GM15510 (cell line): ENCODE data around the gene TPST1.

ENCODE experiments used
- POLR2A ChIP-seq: IDR thresholded peaks from 3 replicates; pipeline ENCODE4 v1.6.1; 2011; ENCODE audit warnings: borderline replicate concordance; ENCODE audit not compliant: insufficient read length; ENCODE audit errors: extremely low read depth

Gene TPST1

DNA sequence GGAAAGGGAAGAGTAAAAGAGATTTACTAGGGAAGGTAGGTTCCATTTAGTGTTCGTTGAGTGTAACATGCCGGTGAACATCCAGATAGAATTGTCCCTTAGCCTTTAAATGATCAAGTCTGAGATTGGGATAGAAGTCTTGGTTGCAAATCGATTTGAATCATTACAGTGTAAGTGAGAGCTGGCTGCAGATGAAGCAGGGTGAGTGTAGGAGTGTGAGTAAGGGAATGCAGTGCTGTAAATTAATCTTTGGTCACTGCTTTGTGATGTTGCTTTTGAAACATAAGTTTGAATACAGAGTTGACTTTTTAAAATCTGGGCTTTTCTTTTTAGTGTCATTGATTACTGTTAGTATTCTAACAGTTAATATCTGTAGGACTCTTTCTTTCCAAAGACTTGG is 16.3 kb downstream of the TPST1 start:
- TF ChIP-seq POLR2A: no peak

DNA sequence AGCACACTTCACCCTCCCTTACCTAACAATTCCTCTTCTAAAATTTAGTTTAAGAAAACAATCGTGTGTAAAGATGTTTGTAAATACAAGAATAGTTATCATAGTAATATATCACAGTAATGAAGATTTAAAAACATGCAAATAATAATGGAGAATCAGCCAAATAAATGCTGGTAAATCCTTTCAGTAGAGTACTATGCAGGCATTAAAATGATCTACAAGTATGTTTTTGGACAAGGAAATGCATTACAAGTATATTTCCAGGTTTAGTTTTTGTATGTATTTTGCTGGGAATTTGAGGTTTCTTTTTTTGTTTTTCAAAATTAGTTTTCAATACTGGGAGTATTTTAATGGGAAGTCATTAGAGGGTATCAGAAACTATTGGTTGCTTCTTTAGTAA is 22.7 kb downstream of the TPST1 start:
- TF ChIP-seq POLR2A: no peak

DNA sequence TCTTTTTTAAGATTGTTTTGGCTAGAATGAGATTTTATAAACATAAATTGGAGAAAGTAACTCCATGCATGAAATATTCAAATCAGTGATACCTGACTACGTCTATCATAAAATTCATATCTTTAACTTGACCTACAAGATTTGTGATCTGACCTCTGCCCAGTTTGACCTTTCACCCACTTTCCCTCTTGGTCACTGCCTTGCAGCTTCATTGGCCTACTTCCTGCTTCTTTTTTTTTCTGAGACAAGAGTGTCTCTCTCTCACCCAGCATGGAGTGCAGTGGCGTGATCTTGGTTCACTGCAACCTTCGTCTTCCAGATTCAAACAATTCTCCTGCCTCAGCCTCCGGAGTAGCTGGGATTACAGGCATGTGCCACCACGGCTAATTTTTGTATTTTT is 28.5 kb downstream of the TPST1 start:
- TF ChIP-seq POLR2A: no peak

DNA sequence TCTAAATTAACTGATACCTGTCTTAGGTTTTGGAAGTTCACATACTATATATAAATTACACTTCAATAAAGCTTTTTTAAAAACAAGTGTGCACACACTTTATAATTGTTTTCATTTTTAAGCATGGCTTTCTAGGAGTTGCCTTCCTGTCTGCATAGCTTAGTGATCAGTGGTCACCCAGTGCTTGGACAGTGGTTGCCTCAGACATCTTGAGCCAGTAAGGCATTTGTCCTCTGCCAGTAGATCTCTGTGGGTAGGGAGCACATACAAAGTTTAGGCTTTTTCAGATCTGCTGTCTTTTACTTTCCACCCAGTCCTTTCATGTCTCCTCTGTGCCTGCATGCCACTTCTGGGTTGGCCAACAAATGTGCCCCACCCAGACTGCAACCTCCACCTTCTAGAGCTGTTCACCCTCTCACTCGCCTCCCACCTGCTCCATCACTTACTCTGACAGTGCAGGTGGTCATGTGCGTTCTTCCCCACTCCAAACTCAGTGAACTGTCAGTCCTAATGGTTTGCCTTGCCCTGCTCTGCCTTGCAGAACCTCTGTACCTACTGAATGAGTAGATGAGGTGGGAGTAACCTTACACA is 31.7 kb downstream of the TPST1 start:
- no peak for TF ChIP-seq POLR2A

DNA sequence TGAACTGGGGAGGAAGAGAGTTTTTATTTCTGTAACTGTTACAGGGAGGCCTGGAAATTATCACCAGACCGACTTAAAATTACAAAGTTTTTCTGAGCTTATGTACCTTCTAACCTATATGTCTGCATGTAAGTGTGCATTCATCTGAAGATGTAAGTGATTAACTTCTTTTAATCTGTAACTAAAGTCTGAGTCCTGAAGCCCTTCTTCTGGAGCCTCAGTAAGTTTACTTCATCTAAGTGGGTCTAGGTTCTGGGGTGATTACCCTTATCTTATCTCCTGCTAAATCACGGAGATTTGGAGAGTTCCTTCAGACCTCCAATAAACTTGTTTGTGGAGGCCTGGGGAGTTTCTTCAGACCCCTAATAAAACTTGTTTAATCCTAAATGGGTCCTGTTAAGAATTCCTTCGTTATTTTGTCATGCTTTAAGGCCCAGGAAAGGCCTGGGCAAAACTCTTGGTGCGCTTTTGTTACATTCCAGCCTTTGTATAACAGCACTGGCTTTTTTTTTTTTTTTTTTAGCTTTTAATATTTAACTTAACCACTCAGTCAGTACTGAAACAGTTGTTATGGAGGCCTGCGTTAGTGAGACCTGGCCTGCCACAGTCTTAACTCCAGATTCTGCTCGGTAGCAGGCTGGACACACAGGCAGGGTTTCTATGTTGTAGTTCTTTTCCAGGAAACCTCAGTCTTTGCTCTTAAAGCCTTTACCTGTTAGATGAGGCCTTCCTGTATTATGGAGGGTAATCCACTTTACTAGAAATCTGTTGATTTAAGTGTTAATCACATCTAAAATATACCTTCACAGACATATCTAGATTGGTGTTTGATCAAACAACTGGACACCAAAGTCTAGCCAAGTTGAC is 33.0 kb downstream of the TPST1 start:
- TF ChIP-seq POLR2A: no peak

DNA sequence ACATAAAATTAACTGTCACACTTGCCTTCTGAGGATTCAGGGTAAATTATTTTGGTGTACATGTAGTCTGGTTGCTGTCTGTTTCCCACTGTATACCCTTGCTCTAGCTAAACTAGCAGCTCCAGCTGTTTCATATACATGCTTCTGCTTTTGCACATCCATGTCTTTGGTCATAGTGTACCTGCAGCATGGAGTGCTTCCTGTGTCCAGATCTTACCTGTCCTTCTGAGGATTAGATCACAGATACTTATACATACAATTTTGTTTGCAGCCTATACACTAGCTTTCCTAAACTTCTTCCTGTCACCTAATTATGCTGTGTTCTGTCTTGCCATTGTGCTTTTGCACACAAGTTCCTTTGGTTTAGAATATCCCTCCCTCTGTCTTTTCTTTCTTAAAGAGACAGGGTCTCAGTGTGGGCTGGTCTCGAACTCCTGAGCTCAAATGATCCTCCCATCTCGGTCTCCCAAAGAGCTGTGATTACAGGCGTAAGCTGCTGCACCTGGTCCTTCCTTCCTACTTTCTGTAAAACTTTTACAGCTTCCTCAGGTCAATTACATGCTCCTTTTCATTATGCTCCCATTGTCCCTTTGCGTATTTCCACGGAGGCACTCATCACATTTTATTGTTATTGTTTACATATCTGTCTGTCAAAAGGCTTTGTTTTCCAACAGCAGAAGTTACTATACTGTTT is 33.8 kb downstream of the TPST1 start:
- TF ChIP-seq POLR2A: no peak

DNA sequence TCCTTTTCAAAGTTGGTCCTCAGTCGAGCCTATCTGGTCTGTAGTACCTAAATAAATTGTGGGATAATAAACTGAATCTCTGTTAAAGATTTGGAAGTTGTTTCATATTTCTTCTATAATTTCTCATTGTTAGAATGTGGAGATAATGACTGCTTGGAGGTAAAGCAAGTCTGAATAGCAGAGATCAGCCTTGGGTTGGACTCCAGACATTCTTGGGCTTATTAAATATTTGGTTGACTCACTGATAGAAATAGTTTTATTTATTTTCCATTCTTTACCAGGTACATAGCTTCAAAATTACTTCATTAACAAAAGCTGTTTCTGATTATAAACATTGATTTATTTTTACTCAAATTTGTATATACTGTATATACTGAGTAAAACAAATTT is 34.3 kb downstream of the TPST1 start:
- no peak for TF ChIP-seq POLR2A

DNA sequence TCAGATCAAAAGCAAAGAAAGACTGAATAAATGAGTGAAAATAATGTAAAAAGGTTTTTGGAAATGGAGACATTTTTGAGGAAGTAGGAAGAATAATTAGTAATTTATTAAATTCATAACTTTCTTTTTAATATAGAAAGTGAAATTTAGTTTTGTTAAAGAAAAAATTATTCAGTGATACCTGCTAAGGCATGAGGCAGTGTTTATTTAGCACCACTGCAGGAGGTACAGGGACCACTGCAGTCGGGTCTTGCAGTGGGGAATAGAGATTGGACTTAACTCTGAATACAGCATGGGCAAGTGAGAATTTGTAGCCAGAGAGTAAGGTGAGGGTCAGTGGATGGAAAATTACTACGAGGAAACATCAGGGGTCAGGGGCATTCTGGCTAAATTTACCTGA is 39.9 kb downstream of the TPST1 start:
- TF ChIP-seq POLR2A: no peak

DNA sequence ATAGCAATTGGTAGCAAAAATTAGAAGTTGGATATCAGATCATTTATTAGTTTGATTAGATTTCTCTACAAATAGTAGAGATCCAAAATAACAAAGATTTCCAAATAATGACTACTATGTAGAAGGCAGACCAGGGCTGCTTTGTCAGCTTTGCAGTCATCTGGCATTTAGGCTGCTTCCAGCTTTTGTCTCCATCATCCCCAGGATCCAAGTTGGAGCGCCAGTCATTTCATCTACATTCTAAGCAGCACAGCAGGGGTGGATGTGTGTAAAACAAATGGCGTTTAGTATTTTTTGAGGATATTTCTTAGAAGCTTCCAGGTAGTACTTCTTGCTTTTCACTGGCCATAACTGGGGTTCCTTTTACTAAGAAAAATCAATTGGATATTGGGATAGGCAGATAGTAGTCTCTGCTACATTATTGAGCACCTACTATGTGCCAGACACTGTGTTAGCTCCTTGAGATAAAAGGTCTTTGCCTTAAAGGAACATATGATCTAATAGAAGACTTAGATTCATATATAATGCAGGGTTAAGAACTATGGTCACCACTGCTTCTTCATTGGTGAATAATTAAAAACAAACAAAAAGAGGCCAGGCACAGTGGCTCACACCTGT is 41.5 kb downstream of the TPST1 start:
- TF ChIP-seq POLR2A: no peak

DNA sequence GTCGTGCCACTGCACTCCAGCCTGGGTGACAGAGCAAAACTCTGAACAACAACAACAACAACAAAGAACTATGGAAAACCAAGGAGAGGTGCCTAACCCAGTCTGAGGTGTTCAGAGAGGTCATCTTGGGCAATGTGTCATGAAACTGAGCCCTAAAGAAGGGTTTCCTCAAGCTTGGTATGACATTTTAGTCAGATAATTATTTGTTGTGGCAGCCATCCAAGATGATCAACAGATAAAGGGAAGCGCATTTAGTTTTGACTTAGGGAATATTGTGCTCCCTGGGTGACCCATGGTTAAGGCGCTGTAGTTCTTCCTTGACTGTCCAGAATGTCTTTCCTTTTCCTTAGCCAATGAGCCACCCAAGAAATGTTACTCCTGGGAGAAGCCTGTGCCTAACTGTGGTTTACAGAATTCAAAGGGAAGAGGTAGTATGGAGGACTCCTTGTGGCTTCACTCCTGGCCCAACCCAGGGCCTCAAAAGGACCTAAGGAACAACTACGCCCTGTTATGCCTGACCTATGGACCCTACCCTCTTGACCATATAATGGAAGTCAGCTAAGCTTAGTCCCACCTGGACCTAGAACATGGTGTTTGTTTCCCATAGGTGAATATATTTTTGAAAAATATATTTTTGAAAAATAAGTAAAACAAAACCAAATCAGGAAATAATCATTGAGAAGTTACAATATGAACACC is 42.4 kb downstream of the TPST1 start:
- no peak for TF ChIP-seq POLR2A

DNA sequence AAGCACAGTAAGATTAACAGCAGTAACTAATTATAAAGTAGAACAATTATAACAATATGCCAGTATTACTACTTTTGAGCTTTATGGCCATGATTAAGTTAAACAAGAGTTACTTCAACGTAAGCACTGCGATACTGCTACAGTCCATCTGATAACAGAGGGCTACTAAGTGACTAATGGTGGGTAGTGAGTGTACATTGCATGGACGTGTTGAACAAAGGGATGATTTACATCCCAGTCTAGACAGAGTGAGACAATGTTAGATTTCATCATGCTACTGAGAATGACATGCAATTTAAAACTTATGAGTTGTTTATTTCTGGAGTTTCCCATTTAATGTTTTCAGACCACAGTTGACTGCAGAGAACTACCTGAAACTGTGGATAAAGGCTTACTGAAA is 45.6 kb downstream of the TPST1 start:
- no peak for TF ChIP-seq POLR2A

DNA sequence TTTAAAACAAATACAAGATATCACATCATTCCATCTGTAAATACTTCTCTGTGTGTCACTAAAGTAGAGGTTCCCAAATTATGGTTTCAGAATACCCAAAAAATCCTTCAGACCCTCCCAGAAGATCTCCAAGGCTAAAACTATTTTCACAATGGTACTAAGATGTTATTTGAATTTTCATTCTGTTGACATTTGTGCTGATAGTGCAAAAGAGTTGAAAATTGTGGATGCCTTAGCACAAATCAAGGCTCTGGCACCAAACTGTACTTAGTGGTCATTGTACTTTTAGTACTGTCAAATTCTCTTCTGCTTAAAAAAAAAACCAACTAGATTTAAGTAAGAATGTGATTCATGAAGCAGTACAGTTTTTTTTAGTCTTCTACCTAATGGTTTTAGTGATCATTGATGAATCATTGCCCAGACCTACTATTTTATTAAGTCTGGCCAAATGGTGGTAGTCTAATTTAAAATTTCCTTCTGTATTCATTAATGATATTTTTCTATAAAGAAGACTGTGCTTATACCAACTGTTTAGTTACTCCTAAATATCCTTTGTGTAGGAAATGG is 50.5 kb downstream of the TPST1 start:
- TF ChIP-seq POLR2A: no peak

DNA sequence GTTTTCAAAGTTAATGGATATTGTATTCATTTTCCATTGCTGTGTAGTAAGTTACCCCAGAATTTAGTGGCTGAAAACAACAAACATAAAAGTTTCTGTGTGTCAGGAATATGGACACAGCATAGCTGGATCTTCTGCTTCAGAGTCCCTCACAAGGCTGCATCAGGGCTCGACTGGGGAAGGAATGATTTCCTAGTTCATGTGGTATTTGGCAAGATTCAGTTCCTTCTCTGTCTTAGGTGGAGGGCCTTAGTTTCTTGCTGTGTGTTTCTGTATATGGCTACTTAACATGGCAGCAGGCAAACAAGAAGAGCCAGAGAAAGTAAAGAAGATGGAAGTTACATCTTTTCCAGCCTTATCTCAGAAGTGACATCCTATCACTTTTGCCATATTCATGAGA is 51.1 kb downstream of the TPST1 start:
- TF ChIP-seq POLR2A: no peak

DNA sequence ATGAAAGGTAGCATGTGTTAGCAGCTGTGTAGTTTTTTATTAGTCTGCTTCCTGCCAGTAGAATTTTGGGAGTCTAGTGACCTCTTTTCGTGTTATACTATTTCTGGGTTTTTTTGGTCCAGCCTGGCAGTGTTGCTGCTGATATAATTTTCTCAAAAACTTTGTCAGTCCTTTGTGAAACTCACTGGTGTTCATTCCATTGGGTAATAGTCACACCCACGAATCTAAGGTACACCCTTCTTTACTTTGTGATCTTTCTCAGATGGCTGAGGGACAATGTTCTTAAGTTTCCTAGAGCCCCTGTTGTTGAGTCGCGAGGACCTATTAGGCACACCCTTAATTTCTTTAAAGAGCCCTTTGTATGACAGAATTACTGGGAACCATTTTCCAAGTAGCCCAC is 52.3 kb downstream of the TPST1 start:
- no peak for TF ChIP-seq POLR2A
